Stimulated activated naive B cell treated with anti-CD40 and anti-IgM and Interleukin-4, amounts not matched to agents 10 μg/mL and 1 μg/mL and 100 μg/mL, for 72 hours (primary cell): ENCODE results near the gene RPRD1B.

Experiments used
- ATAC-seq, 2 donors: fragments of 150-1000 bp; cut with Tn5 transposase; replicated peaks; 2 replicates each; pipeline ENCODE4 v1.10.0; 2021; ENCODE audit warnings: moderate library complexity in 1 of 2
- DNase-seq: peaks from one replicate; pipeline ENCODE4 v3.0.0; 2021
- H3K27ac Mint-ChIP-seq: one replicate; pipeline ENCODE4 v1.8.0; 2022; ENCODE audit warnings: mild to moderate bottlenecking, mixed read lengths
- H3K27me3 Mint-ChIP-seq, 2 donors: one replicate each; pipeline ENCODE4 v1.8.0; 2022; ENCODE audit warnings: mixed read lengths in 2 of 2
- H3K36me3 Mint-ChIP-seq, 2 donors: one replicate each; pipeline ENCODE4 v1.8.0; 2022; ENCODE audit warnings: mixed read lengths in 2 of 2, mild to moderate bottlenecking in 1 of 2
- H3K4me1 Mint-ChIP-seq, 2 donors: one replicate each; pipeline ENCODE4 v1.8.0; 2022; ENCODE audit warnings: mixed read lengths in 2 of 2, mild to moderate bottlenecking in 1 of 2
- H3K4me3 Mint-ChIP-seq, 2 donors: one replicate each; pipeline ENCODE4 v1.8.0; 2022; ENCODE audit warnings: mild to moderate bottlenecking in 2 of 2, mixed read lengths in 2 of 2, moderate library complexity in 1 of 2
- H3K9me3 Mint-ChIP-seq, 2 donors: one replicate each; pipeline ENCODE4 v1.8.0; 2022; ENCODE audit warnings: mixed read lengths in 2 of 2, mild to moderate bottlenecking in 1 of 2

RPRD1B gene

GRCh38 chr20:38063911-38064530 is 30.5 kb downstream of the RPRD1B start:
- Mint-ChIP-seq H3K27me3 (no peaks in the 10 kb centered on the region), H3K4me3 (no peak overlapping the region), H3K4me1 (peaks cover 0 to 16% of the 10 kb centered on the region in 2 donors), H3K36me3 (peaks cover 38 to 55% of the 10 kb centered on the region in 2 donors), H3K9me3 (no peaks in the 10 kb centered on the region), H3K27ac (no peak overlapping the region)
- no peak for DNase-seq
- no peak for ATAC-seq

- Mint-ChIP-seq H3K27ac (peak overlapping the region; percentile 32), H3K4me3 (no peak overlapping the region), H3K36me3 (peaks cover 39 to 54% of the 10 kb centered on the region in 2 donors), H3K4me1 (peaks cover 0 to 8% of the 10 kb centered on the region in 2 donors), H3K9me3 (no peaks in the 10 kb centered on the region), H3K27me3 (no peaks in the 10 kb centered on the region)
- no peak for ATAC-seq
- no peak for DNase-seq
These were observed 32.3 kb downstream of the RPRD1B start for GRCh38 chr20:38065764-38066375.

- Mint-ChIP-seq H3K27ac (no peak overlapping the region), H3K36me3 (peaks cover 50 to 65% of the 10 kb centered on the region in 2 donors)
- DNase-seq: no peak
These were observed 33.6 kb downstream of the RPRD1B start for GRCh38 chr20:38066969-38067716.

GRCh38 chr20:38067717-38068365 is 34.3 kb downstream of the RPRD1B start:
- Mint-ChIP-seq H3K4me3 (no peak overlapping the region), H3K36me3 (peaks cover 57 to 72% of the 10 kb centered on the region in 2 donors), H3K4me1 (peaks cover 4 to 9% of the 10 kb centered on the region in 2 donors), H3K9me3 (peaks cover 0 to 1% of the 10 kb centered on the region in 2 donors), H3K27me3 (no peaks in the 10 kb centered on the region), H3K27ac (no peak overlapping the region)
- ATAC-seq: no peak
- no peak for DNase-seq

More at GRCh38 chr20:38066969-38067716, 33.6 kb downstream of the RPRD1B start:
- no peak for ATAC-seq
- no peaks in the 10 kb centered on the region for H3K27me3 Mint-ChIP-seq
- H3K9me3 Mint-ChIP-seq: no peaks in the 10 kb centered on the region
- H3K4me1 Mint-ChIP-seq: peaks cover 0 to 8% of the 10 kb centered on the region in 2 donors
- no peak overlapping the region for H3K4me3 Mint-ChIP-seq

- H3K9me3 Mint-ChIP-seq: peaks cover 0 to 5% of the 10 kb centered on the region in 2 donors
- no peak for ATAC-seq
- no peak for DNase-seq
- H3K36me3 Mint-ChIP-seq: peaks cover 59 to 86% of the 10 kb centered on the region in 2 donors
- peak overlapping the region; percentile 51 for H3K27ac Mint-ChIP-seq
- no peak overlapping the region for H3K4me3 Mint-ChIP-seq
- H3K4me1 Mint-ChIP-seq: peaks cover 32 to 50% of the 10 kb centered on the region in 2 donors
- no peaks in the 10 kb centered on the region for H3K27me3 Mint-ChIP-seq
These were observed 39.4 kb downstream of the RPRD1B start for GRCh38 chr20:38072898-38073297.

- Mint-ChIP-seq H3K36me3 (peaks cover 64 to 87% of the 10 kb centered on the region in 2 donors), H3K27ac (peak overlapping the region; percentile 51), H3K9me3 (peaks cover 0 to 5% of the 10 kb centered on the region in 2 donors), H3K27me3 (no peaks in the 10 kb centered on the region), H3K4me3 (no peak overlapping the region), H3K4me1 (peaks cover 36 to 56% of the 10 kb centered on the region in 2 donors)
- ATAC-seq: peak; percentile 56 to 62
- no peak for DNase-seq
These were observed 39.9 kb downstream of the RPRD1B start for GRCh38 chr20:38073307-38074071.

- H3K9me3 Mint-ChIP-seq: peaks cover 4 to 7% of the 10 kb centered on the region in 2 donors
- peak overlapping the region in 1 of 2 donors; percentile 22 for H3K4me3 Mint-ChIP-seq
- DNase-seq (no peak), ATAC-seq (no peak)
- peak overlapping the region; percentile 70 for H3K27ac Mint-ChIP-seq
- peaks cover 39 to 70% of the 10 kb centered on the region in 2 donors for H3K4me1 Mint-ChIP-seq
- H3K27me3 Mint-ChIP-seq: no peaks in the 10 kb centered on the region
- H3K36me3 Mint-ChIP-seq: peaks cover 68 to 88% of the 10 kb centered on the region in 2 donors
These were observed 41.8 kb downstream of the RPRD1B start for GRCh38 chr20:38075161-38075998.

GRCh38 chr20:38076548-38076947 is 43.0 kb downstream of the RPRD1B start:
- peak; percentile 83 to 84 for ATAC-seq
- Mint-ChIP-seq H3K4me1 (peaks cover 41 to 79% of the 10 kb centered on the region in 2 donors), H3K27me3 (no peaks in the 10 kb centered on the region), H3K27ac (no peak overlapping the region), H3K9me3 (peaks cover 4 to 7% of the 10 kb centered on the region in 2 donors), H3K36me3 (peaks cover 68 to 88% of the 10 kb centered on the region in 2 donors), H3K4me3 (peak overlapping the region in 1 of 2 donors; percentile 3)
- DNase-seq: no peak

- Mint-ChIP-seq H3K4me3 (no peak overlapping the region), H3K36me3 (peaks cover 64 to 84% of the 10 kb centered on the region in 2 donors), H3K27me3 (no peaks in the 10 kb centered on the region), H3K9me3 (peaks cover 4 to 6% of the 10 kb centered on the region in 2 donors), H3K27ac (no peak overlapping the region), H3K4me1 (peaks cover 40 to 78% of the 10 kb centered on the region in 2 donors)
- ATAC-seq (peak in 1 of 2 donors; percentile 41), DNase-seq (no peak)
These were observed 44.5 kb downstream of the RPRD1B start for GRCh38 chr20:38078084-38078483.

GRCh38 chr20:38079353-38079752 is 45.8 kb downstream of the RPRD1B start:
- no peak for ATAC-seq
- no peak for DNase-seq
- peaks cover 34 to 66% of the 10 kb centered on the region in 2 donors for H3K4me1 Mint-ChIP-seq
- no peak overlapping the region for H3K4me3 Mint-ChIP-seq
- no peaks in the 10 kb centered on the region for H3K27me3 Mint-ChIP-seq
- H3K36me3 Mint-ChIP-seq: peaks cover 63 to 72% of the 10 kb centered on the region in 2 donors
- no peak overlapping the region for H3K27ac Mint-ChIP-seq
- peaks cover 4 to 6% of the 10 kb centered on the region in 2 donors for H3K9me3 Mint-ChIP-seq

GRCh38 chr20:38081575-38081974 is 48.0 kb downstream of the RPRD1B start:
- Mint-ChIP-seq H3K9me3 (peaks cover 4 to 6% of the 10 kb centered on the region in 2 donors), H3K4me1 (peaks cover 24 to 55% of the 10 kb centered on the region in 2 donors), H3K36me3 (peaks cover 65 to 73% of the 10 kb centered on the region in 2 donors), H3K4me3 (no peak overlapping the region), H3K27ac (peak overlapping the region; percentile 37), H3K27me3 (no peaks in the 10 kb centered on the region)
- ATAC-seq: no peak
- DNase-seq: no peak

GRCh38 chr20:38082894-38083293 is 49.3 kb downstream of the RPRD1B start:
- ATAC-seq: no peak
- Mint-ChIP-seq H3K27me3 (no peaks in the 10 kb centered on the region), H3K9me3 (peaks cover 2 to 4% of the 10 kb centered on the region in 2 donors), H3K36me3 (peaks cover 68 to 74% of the 10 kb centered on the region in 2 donors), H3K27ac (no peak overlapping the region), H3K4me3 (no peak overlapping the region), H3K4me1 (peaks cover 19 to 42% of the 10 kb centered on the region in 2 donors)
- DNase-seq: no peak
